HG03280 (cell line): ENCODE measurements around the gene ACTR2.

Experiments
- ATAC-seq: cut with Tn5 transposase; IDR thresholded peaks from one replicate; pipeline ENCODE4 v1.9.1; 2021; ENCODE audit warnings: mild to moderate bottlenecking, moderate library complexity; ENCODE audit not compliant: unreplicated experiment

Gene ACTR2

DNA sequence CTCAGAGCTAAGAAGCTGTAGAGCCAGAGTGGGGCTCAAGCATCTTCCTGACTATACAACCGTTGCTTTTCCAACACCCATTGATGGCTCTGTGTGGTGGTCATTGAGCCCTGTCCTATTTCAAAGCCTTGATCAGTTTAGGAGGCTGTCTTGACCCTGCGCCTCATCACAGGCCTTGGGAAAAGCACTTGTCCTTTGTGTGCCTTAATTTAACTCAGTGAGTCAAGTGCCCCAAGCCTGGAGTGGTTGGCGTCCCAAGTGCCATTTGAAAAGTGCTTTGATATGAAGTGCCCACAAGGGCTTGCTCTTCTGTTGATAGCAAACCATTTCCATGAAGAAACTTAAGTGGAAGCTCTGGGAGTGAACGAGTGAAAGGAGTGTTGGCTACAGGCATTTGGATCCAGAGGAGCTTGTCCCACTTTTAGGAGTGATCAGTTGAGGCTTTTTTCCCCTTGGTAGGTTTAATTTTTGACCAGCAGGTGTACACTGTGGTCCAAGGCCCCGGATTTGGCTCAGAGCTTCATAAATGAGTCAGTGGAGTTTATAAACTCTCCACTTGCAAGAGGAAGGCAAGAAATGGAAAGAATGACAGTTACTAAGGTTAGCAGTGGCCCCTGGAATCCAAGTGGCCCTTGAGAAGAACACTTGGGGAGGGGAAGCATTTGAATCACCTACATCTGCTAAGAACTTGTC is 50.3 kb downstream of the ACTR2 start:
- ATAC-seq, result no peak

DNA sequence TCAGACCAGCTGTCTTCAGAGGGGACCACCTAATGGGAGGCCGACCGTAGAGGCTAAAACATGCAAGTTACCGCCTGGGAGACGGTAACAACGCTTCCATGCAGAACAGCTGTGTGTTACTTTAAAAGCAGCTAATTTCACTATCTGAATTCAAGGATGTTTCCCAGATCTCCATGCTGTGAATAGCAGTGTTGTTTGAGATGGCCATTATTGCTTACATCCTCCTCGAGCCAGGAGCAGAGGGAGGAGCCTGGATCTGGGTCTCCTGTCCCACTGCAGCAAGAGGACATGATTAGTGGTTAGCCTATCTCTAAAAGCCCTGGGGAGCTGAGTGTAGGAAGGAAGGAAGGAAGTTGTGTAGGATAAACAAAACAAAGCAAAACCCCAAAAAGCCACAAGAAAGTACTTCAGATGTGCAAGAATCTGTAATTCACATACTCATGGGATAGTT is 50.9 kb downstream of the ACTR2 start:
- no peak for ATAC-seq

DNA sequence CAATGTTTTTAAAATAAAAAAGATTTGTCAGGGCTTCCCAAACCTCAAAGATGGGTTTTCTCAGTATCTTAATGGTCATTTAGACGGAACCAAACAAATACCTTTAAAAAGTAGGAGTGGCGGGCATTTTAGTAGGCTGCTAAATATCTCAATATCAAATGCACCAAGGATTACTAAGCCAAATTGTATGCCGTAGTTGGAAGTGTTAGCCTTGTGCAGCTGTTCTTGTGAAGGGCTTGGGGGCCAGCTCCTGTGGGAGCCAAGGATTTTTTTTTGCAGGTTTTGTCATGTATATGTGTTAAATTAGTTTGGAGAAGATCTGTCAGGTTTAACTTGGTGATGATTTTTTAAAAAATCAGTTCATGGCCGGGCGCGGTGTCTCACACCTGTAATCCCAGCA is 52.1 kb downstream of the ACTR2 start:
- no peak for ATAC-seq

DNA sequence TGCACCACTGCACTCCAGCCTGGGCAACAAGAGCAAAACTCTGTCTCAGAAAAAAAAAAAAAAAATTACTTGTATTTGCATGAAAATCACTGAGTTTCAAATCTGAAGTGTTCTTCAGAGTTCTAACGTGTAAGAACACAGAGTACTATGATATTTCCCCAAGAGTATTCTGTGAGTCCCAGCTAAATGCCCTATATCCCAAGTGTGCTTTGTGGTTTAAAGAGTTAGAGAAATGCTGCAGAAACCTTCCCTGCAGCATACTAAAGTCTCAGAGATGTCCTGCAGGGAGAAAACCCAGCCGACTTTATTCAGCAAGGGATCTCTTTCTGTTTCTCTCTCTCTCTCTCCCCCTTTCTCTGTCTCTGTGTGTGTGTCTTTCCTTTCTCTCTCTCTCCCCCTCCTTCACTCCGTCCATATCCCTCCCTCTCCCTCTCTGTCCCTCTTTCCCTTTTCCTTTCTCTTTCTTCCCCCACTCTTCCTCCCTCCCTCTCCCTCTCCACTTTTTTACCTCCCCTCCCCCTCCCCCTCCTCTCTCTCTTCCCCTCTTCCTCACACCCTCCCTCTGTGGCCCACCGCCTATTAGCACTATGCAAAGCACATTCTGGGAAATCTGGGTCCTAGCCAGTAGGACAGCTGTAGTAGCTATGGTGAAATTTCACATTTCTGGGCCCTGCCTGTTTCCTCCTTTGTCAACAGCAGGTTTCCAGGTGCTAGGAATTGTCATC is 54.2 kb downstream of the ACTR2 start:
- ATAC-seq, result no peak

DNA sequence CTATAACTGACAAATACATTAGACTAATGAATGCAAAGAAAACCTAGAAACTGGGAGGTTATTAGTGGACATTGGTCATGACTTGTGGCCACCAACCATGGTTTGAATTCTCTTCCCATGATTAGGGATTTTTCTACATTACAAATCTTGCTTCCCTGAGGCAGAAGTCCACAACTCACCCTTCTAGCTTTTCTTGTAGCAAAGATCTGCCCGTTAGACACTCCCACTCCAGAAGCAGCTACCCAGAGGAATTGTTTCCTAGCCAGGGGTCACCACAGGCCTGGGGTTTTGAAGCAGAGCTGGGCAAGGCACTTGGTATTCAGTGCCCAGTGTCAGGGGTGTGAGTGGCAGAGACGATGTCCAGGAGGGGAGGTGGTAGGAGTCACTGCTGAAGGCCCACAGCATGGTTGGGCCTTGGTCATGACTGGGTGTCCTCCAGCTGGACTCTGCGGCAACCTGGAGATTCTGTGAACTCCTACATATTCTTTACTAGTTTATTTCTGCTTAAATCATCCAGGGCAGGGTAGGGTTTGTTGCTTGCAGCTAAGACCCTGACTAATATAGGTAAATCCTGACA is 54.9 kb downstream of the ACTR2 start:
- no peak for ATAC-seq

DNA sequence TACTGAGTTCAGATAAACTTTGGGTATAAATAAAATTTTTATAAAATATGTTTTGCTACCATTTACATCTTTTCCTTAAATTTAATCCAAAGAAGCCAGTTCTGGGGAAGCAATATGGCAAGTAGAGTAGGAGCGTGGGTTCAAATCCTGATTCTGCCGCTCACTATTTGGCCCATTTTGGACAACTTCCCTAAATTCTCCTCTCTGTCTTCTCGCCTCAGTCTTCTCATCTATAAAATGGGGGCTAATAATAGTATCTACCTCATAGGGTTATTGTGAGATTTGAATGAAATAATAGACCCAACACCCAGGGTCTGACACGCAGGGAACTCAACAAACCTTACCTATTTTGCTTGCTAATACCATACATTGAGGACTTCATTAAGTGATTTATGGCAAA is 59.7 kb downstream of the ACTR2 start:
- ATAC-seq, result no peak

DNA sequence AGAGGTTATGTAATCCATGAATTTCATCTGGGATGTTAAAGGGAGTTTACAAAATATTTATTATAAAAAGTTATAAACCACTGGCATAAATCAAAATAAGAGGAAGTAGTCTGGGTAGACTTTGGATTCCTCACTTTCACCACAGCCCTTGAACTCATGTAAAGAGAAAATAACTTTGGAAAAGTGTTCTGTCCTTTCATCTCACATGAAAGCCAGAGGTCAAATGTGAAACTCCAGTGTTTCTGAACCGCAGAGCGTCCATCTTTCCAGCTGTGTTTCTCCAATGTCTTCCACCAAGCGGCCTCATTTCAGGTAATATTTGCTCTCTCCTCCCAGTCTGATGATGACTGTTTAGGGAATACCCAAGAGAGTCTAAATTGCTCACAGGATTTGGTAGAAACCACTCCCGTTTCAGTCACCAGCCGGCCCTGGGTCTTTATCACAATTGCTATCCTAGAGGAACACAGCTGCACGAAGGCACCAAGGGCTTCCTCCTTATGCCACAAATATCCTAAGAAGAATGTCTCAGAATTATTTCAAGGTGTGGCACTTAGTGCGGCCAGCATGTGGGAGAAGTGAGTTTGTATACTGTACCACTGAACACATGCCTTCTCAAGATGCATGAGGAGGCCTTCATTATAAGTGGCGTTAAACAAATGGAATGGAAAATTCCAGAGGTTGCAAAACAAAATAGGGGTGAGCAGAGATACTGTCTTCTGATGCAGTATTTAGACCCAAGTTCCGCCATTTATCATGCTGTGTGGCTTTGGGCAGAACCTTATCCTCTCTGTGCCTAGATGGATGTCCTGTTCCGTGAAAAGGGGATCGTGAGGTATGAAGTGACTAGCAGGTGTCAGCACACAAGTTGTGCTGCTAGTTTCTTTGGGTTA is 63.8 kb downstream of the ACTR2 start:
- no peak for ATAC-seq

DNA sequence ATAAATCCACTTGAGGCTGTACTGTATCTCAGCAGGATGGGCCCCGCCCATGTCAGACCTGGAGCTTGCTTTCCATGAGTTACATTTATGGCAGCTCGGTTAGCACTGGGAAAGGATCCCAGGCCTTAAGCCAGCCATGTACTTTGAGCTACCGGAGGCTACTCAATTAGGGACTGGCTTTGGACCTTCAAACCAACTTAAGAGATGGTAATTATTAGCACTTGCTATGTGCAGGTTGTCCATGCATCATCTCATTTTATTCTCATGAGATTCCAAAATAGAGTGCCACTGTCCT is 64.4 kb downstream of the ACTR2 start:
- no peak for ATAC-seq

DNA sequence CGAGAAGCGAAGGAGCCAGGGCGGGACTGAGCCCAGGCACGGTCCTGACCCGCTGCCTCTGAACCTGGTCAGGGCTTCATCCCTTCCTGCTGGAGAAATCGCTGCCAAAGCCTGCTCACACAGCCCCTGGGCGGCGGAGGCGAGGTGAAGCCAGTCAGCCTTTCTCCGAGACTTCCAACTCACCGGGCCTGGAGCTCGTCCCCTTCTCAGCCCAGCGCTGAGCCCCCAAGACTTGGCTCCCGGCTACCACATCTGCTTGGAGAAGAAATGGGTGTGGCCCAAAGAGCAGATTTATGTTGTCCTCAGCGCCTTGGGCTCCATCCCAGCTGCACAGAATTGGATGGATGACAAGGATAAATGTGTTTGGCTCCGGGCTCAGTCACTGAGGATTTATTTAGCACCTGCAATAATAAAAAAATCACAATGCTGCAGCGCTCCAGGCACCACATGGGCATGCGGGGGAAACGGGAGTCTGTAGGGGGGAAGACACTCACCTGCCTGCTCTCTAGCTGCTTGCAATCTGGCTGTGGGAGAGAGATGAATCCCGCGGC is 64.9 kb downstream of the ACTR2 start:
- ATAC-seq, result no peak

DNA sequence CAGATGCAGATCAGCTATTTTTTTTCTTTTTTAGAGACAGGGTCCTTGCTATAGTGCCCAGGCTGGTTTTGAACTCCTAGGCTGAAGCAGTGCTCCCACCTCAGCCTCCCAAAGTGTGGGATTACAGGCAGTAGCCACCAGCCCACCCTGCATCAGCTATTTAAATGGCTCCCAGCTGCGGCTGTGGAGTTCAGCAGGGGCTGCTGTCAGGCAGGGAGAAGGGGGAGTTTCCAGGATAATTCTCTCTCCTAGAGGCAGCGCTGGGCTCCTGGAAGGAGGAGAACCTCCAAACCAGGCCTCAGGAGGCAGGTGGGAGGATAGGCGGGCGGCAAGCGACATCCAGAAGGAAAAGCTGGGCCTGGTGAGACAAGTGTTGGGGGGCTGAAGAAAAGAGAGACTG is 65.7 kb downstream of the ACTR2 start:
- ATAC-seq, result no peak

DNA sequence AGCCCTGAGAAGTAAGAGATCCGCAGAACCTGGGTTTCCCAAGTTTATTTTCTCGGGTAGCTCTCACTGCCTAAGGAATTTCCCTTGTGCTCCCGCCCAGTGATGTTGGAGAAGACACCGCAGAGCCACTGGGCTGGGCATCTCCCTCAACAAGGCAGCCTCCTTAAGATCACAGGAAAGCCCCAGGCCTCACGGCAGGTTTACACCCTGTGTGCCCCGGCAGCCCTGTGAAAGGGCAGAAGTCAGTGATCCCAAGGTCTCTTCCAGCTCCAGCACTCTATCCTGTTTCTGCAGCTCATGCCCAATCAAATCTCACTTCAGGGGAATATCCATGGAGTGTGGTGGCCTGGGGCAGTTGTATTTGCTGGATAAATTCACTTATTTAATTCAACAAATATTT is 66.5 kb downstream of the ACTR2 start:
- no peak for ATAC-seq

DNA sequence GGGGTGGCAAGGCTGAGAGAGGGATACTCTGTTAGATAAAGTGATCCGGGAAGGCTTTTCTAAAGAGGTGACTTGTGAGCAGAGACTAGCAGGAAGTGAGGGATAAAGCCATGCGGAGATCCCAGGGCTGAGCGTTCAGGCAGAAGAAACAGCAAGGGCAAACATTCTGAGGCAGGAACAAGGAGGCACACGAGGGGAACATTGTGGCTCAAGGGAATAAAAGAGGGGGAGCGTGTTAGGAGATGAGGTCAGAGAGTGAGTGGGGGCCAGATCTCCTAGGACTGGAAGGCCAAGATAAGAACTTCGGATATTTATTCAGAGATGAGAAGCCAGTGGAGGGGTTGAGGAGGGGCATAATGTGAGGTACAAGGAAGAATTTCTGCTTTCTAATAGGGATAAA is 67.1 kb downstream of the ACTR2 start:
- ATAC-seq, result no peak

DNA sequence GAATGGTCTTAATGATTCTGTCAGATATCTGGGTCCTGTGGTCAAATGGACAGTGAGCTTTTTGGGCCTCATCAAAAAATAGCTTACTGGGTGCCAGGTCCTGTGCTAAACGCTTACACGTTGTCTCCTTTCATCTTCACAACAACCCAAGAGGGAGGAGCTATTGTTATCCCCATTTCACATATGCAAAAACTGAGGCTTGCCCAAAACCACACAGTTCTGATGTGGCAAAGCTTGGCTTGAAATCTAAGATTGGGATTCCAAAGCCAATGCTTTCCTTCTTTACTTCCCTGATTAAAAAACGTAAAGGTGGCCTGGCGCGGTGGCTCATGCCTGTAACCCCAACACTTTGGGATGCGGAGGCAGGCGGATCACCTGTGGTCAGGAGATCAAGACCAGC is 69.3 kb downstream of the ACTR2 start:
- ATAC-seq, result no peak

DNA sequence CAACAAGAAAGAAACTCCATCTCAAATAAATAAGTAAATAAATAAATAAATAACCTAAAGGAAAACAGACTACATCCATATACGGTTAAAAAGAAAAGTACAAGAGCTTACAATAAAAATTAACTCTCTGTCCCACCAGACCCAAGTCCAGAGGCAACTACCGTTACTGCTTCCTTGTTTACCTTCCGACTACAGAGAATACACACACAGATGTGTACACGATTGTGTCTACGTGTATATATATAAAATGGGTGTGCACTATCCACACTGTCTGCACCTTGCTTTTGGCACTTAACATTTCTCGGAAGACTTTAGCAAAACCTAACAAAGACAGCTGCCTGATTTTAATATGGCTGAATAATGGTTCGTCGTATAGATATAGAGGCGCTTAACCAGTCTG is 69.9 kb downstream of the ACTR2 start:
- no peak for ATAC-seq

DNA sequence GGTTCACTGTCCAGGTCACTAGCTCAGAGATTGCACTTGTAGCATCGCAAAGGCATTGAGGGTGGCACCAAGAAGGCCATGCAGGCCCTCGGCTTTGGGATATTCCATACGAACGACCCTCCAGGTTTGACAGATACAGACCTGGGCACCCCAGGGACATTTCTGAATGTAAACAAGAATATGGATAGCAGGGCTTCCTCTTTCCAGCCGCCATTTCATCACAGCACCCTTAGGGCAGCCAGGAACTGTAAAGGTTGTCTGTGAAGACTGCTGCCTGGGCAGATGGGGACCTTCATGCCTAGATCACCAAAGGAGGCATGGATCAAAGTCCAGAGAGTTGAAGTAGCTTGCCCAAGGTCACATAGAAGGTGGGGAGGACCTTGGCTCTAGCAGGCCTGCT is 70.5 kb downstream of the ACTR2 start:
- no peak for ATAC-seq

DNA sequence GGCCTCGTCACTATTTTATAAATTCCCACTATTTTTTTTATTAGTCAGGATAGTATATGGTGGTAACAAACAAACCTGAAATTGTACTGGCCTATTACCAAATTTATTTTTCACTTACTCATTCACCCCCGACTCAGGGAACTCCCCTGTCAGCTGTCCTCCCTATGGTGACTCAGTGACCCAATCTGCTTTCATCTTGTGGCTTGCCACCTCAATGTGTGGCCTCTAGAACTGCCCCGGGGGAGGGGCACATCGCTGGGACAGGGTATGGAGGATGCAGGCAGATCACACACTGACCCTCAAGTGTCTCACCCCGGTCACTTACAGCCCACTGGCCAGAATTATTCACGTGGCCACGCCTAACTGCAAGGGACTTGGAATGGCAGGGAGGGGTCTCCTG is 71.6 kb downstream of the ACTR2 start:
- ATAC-seq, result no peak

DNA sequence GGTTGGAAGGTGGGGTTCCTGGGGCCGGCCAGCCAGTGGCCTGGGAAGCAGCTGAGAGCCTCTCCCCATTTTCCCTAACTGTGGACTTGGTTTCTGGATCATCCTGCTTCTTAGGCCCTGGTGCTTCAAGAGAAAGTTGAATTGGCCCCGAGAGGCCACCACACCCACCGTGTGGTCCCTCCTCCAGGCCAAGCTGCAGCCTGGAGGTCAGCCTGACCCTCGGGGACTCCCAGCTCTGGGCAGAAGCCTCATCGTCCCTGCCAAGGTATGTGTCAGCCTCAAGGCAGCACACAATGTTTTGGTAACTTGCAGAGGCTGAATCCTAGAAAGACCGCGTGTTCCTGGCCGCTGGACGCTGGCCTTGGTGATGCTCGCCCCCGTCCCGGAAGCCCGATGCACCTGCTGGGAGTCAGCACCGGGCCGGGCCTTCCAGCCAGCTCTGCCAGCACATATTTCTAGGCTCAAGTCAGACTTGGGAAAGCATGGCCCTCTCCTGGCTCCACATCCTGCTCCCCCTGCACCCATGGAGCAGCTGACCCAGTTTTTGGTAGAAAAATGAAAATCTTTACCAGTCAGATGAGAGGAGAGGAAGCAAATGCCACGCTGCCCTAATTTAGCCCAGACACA is 72.6 kb downstream of the ACTR2 start:
- no peak for ATAC-seq

DNA sequence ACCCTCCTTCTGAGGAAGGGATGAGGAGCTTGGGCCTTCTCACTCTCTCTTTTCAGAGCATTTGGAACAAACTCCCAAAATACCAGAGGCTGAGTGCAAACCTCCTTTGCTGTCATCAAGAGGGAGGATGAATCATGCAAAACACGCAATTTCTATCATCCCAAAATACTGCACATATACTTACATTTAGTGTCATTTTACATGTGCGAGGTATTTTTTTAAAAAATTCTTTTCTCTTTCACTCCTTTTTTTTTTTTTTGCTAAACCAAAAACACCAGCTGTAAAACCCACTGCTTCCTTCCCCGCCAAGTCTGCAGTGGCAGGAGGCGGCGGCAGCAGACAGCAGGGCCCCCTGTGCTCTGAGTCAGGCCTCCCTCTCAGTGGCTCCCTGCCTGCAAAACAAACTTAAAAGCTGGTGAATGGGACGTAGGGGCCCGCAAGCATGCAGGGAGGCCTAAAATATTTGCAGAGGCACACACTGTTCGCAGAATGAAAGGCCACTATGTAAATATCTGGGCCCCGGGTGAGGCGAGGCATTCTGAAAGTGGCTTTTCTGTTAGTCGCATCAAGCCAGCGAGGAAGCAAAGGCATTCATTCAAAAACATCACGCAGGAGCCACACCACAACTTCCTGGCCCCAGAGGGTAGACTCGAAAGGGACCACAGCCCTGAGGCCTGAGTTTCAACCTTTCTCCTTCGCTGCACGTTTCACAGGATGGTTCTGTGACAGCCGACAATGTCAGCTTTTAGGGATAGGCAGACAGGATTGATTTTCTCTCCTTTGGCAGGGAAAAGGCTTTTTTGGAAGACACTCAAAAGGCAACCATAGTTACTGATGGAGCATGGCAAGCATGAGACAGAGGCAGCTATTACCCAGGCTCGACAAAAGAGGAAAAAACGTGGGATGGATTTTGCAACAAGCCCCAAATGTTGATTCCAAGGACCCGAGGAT is 73.4 kb downstream of the ACTR2 start:
- peak; percentile 66 for ATAC-seq

DNA sequence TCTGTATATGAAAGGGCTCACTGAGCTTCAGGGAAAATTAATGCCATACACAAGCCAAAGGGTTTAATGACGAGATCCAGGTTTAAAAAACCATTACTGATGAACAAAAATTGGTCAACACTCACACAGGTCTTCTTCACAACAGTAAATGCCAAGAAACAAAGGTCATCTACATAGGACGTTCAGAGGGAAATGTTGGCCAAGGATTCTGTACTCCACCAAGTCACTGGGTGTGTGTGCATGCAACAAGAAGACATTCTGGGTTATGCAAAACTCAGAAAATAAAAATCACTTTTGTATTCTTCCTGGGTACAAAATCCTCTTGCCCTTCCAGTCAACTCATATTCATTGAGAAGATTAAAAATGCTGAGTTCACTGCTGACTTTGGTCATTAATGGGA is 78.3 kb downstream of the ACTR2 start:
- ATAC-seq, result no peak

DNA sequence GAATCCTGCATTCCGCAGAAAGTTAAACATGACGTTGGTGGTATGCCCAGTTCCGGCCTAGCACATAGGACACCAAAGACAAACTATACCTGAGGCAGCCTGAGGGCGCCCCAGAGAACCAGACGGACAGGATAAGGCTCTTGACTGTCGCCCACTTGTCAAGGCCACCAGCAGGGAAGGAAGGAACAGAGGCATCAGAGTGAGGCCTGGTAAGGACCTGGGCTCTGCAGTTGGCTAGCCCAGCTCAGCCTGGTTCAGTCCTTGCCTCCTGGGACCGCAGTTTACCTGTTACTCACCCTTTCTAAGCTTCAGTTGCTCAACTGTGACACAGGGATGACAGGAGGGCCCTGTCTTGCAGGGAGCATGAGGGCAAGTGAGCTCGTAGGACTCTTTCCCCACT is 82.1 kb downstream of the ACTR2 start:
- no peak for ATAC-seq
